Transverse colon (tissue), 4 donors: ENCODE measurements around the gene CYRIA.

ENCODE experiments used
- EP300 ChIP-seq: sonication (generic); formaldehyde crosslinking; IDR thresholded peaks from one replicate; pipeline ENCODE4 v1.6.1; 2017; ENCODE audit warnings: antibody characterized with exemption, low read depth
- POLR2AphosphoS5 ChIP-seq, 3 donors: sonication (generic); formaldehyde crosslinking; IDR thresholded peaks; one replicate each; pipeline ENCODE4 v1.6.1; 2016; ENCODE audit warnings: antibody characterized with exemption in 3 of 3
- TF ChIP-seq, protein P1 (sequence below), 5 experiments: fragments of 200-600 bp in 3 of 5; fragments of 450-650 bp in 2 of 5; sonication (generic) in 3 of 5; IDR thresholded peaks; 1 replicate in 2 of 5; 2 replicates in 3 of 5; pipeline ENCODE4 v1.5.1; 2016 to 2017; ENCODE audit warnings: antibody characterized with exemption in 5 of 5, inconsistent platforms in 3 of 5, mild to moderate bottlenecking in 2 of 5, moderate library complexity in 1 of 5

DNA sequence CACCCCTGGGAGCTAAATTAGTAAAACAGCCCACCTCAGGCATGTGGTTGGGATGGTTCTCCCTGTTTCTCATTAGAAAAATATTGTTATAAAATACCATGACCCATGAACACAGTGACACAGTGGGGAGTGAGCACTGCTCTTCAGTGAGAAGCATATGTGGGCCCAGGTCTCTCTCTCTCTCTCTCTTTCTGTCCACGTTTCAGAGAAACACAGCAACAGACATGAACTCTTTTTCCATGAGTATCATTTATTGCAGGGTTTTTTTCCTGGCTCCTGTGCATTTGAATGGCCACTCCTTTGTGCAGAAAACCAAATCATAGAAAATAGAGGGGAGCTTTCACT lies 41.2 kb downstream of the CYRIA start:
- TF ChIP-seq, protein P1, sequence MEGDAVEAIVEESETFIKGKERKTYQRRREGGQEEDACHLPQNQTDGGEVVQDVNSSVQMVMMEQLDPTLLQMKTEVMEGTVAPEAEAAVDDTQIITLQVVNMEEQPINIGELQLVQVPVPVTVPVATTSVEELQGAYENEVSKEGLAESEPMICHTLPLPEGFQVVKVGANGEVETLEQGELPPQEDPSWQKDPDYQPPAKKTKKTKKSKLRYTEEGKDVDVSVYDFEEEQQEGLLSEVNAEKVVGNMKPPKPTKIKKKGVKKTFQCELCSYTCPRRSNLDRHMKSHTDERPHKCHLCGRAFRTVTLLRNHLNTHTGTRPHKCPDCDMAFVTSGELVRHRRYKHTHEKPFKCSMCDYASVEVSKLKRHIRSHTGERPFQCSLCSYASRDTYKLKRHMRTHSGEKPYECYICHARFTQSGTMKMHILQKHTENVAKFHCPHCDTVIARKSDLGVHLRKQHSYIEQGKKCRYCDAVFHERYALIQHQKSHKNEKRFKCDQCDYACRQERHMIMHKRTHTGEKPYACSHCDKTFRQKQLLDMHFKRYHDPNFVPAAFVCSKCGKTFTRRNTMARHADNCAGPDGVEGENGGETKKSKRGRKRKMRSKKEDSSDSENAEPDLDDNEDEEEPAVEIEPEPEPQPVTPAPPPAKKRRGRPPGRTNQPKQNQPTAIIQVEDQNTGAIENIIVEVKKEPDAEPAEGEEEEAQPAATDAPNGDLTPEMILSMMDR (IDR thresholded peaks at IDR 0.05) = no peak
- no peak for TF ChIP-seq EP300
- TF ChIP-seq POLR2AphosphoS5 (IDR thresholded peaks at IDR 0.05) = no peak
